GM18519 (cell line): ENCODE measurements around the gene RASGRP1.

Experiments used
- ATAC-seq: cut with Tn5 transposase; IDR thresholded peaks from one replicate; pipeline ENCODE4 v1.9.1; 2021; ENCODE audit warnings: mild to moderate bottlenecking, moderate library complexity; ENCODE audit not compliant: unreplicated experiment, low FRiP score

RASGRP1 gene

DNA sequence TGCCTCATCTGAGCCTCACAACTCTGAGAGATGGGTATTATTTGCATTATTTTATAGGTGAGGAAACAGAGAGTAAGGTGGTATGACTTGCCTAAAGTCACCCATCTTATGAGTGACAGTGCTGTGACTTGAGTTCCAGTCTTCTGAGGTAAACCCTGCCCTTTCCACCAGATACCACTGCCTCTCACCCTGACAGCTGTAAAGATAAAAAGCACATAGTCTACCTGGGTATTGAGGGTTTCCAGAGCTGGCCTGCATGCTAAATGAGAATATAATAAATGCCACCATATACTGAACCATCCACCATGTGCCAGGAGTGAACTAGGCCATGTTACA, 25.6 kb downstream of the RASGRP1 start:
- no peak for ATAC-seq

DNA sequence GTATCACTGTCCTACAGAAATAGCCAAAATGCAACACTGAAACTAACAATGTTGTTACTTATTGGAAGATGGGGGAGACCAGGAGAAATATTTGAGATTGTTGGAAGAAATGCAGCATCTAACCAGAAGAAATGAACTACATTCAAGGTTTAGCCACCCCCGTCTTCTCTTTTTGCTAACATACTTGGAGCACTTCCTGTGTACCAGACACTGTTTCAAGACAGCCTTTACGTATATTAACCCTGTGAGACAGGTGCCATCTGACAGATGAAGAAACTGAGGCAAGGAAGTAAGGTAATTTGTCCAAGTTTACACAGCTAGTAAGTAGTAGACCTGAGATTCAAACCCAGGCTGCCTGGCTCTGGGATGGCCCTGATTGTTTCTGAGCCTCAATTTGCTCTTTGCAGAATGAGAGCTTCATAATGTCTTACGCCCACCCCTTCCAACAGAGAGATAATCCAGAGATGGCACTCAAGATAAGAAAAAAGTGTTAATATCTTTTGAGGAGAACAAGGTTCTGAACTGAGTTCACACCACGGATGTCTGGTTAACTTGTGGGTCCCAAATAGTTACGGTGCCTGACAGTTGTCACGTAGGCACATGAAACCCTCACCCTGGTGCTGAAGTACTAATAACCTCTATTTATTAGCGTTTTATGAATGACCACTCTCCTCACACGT, 26.1 kb downstream of the RASGRP1 start:
- no peak for ATAC-seq

- ATAC-seq, result no peak
These were observed 28.4 kb downstream of the RASGRP1 start for GRCh38 chr15:38536201-38536676.

GRCh38 chr15:38535491-38536200, 29.0 kb downstream of the RASGRP1 start:
- no peak for ATAC-seq

- no peak for ATAC-seq
These were observed 29.9 kb downstream of the RASGRP1 start for GRCh38 chr15:38534691-38535090.

DNA sequence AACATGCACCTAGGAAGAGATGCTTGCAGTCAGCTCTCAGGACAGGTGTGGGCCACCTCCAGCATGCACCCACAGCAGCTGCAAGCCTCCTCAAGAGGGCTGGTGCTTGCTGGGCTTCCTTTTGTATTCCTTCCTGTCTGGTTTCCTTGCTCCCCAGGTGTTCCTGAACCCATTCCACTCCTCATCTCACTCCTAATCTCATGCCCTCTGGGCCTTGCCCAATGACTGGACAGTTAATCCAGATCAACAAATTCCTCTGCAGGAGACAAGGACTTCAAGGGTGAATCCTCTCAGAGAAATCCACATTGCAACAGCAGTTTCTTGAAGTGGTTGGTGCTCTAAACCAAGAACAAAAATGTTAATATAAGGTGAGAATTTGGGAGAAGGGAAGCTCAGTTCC, 30.7 kb downstream of the RASGRP1 start:
- ATAC-seq, result no peak

DNA sequence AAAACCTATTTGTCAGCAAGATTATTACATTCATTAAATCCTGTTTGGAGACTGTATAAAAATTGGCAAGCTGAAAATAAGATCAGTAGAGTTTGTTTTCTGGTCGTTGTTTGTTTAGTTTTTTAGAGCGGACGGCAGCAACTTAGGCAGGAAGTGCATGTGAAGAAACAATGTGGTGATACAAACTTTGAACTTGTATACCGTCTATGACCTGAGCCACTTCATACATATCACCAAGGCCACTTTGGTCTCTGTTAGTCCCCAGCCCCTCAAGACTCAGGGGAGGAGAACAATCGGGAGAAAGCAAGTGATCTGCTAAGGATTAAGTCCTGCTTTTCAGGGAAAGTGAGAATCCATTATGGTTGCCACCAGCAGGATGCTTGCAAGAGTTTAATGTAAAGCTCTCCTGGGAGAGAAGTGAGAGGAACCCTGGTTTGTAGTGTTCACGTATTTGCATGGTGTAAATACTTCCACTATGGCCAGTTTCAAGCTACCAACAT, 31.1 kb downstream of the RASGRP1 start:
- no peak for ATAC-seq

DNA sequence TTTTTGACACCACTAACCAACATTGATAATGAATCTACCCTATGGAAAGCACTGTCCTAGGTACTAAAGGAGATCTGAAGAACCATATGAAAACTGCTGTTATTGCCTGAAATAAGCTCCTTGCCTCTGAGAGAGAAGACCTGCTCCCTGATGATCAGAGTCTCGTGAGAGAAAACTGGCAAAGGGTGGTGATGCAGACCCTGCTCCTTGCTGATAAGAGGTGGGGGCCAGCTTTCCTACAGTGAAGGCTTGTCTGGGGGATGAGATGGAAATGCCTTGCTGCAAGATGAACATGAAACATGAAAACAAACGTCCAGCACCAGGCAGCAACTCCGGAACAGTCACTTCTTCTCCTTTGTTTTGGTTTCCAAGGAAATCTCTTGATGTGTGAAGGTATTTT, 31.9 kb downstream of the RASGRP1 start:
- ATAC-seq, result no peak

GRCh38 chr15:38531509-38531908, 33.1 kb downstream of the RASGRP1 start:
- no peak for ATAC-seq

GRCh38 chr15:38530113-38530512, 34.5 kb downstream of the RASGRP1 start:
- no peak for ATAC-seq

- ATAC-seq, result no peak
These were observed 36.3 kb downstream of the RASGRP1 start for GRCh38 chr15:38528294-38528693.

DNA sequence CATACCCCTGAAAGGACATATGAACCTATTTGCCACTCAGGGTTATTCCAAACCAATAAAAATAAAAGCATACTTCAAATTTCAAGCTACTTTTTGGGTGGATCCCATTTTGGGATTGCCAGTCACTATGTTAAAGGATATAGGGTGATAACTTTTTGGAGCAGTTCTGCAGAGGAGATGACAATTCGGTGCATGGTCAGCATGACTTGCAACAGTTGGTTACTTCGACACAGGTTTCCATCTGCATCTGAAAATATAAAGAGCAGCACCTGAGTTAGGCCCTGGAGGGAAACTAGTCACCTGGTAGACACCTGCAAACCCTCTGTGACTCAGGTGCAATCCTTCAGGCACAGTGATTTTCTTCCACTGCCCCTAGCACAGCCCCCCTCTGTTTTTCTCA, 38.5 kb downstream of the RASGRP1 start:
- ATAC-seq, result no peak

DNA sequence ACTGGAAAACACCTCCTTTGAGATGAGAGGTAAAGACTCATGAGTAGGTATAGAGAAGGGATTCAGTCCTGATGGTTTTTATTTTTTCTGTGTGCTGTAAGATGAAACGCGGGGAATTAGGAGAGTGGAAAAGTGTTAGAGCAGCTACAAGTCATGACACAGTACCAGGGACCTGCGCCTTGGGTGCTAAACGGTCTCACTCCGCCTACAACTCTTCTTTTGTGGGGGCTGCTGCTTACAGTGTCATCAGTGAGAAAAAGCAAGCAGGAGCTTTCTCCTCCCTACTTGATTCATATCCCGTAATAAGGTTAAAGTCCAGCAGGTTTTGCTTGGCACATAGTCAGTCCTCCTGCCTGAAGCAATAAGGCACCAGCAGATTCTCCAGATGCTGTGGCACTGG, 39.1 kb downstream of the RASGRP1 start:
- no peak for ATAC-seq

- no peak for ATAC-seq
These were observed 40.5 kb downstream of the RASGRP1 start for GRCh38 chr15:38524156-38524555.

- no peak for ATAC-seq
These were observed 41.7 kb downstream of the RASGRP1 start for GRCh38 chr15:38522922-38523321.

DNA sequence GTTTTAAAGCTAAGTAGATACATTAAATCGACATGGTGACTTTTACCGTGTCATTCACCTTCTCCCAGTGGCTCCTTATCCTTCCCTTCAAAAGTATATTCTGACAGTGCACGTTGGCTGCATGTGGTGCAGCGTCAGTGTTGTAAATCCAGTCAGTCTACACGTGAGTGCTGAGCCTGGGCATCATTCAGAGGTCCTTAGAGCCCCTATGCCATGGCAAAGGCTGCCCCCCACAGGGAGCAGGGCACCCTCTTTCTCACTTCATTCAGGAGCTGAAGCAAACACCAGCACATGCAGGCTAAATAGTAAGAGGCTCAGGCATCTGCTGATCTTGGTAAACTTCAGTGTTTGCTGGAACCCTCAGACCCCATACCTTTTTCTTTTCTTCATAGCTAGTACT, 43.3 kb downstream of the RASGRP1 start:
- no peak for ATAC-seq

DNA sequence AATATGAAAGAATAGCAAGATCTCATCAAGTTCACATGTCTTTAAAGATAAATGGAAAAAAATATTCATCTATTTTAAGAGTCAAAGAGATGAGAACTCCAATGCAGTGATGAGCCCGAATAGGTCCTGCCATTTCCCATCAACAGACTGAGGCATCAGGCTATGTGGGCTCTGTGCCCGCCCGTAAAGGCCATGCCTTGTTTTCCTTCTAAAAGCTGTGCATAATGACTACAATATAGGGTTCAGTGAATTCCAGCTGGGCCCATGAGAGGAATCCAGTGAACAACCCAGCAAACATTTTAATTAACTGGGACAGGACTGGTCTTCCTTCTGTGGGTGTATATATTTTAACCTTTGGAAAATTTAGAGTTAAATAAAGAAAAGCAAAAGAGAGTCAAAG, 44.6 kb downstream of the RASGRP1 start:
- no peak for ATAC-seq

GRCh38 chr15:38518084-38518483, 46.5 kb downstream of the RASGRP1 start:
- ATAC-seq, result no peak

GRCh38 chr15:38517312-38517975, 47.2 kb downstream of the RASGRP1 start:
- ATAC-seq, result no peak

GRCh38 chr15:38516626-38517025, 48.0 kb downstream of the RASGRP1 start:
- no peak for ATAC-seq

DNA sequence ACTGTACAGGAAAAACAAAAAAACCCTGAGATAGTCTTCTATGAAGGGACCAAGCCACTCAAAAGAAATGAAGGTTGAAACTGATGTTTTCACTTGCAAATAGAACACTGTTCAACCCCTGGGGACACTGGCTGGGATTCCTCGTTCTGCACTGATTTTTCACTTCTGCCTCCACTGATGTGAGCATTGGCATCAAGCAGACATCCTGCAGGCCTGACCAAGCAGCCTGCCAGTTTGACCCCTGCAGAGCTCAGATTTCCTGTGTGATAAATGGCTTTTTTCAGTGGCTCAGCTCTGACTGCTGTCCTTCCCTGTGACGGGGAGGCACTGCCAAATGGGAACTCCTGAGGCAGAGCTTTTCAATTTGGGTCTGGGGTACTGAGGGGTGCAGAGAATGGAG, 50.0 kb downstream of the RASGRP1 start:
- no peak for ATAC-seq

DNA sequence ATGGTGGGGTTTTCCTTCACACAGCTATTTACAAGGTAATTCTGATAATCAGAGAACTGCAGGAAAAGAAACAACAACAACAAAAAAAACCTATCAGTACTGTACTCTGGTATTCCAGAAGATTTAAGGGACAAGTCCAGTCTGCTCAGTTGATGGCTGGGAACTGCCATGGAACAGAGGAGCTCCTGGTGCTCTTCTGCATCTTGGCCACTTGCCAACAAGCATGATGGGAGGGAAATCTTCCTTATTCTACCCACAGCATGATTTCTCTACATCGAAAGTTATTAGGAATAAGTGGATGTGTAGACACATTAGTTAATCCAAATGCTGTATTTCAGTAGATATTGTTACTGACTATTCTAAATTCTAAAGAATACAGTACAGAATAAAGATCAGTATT, 51.7 kb downstream of the RASGRP1 start:
- ATAC-seq, result no peak
